HG02759 (cell line): ENCODE data around the gene DCP1B.

Source experiments
- ATAC-seq: cut with Tn5 transposase; IDR thresholded peaks from one replicate; pipeline ENCODE4 v1.9.1; 2021; ENCODE audit warnings: mild to moderate bottlenecking, moderate library complexity; ENCODE audit not compliant: unreplicated experiment

The DCP1B gene

DNA sequence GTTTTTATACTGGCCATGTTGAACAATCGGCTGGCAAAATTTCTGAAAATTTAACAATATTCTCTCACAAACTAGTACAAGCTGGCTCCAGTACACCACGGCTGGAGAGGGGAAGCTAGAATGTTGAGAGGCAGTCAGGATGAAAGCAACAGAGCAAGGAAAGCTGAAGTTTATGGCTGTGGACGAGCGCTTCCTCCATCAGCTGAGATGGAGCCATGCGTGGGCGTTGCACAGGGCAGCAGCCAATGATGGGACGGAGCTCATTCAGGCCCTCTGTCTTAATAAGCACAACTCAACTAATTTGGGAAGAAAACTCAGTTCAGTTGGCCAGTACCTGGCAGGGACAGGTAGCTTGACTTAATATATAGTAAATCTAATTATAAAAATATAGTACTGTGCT lies 14.1 kb upstream of the DCP1B start:
- ATAC-seq = no peak

DNA sequence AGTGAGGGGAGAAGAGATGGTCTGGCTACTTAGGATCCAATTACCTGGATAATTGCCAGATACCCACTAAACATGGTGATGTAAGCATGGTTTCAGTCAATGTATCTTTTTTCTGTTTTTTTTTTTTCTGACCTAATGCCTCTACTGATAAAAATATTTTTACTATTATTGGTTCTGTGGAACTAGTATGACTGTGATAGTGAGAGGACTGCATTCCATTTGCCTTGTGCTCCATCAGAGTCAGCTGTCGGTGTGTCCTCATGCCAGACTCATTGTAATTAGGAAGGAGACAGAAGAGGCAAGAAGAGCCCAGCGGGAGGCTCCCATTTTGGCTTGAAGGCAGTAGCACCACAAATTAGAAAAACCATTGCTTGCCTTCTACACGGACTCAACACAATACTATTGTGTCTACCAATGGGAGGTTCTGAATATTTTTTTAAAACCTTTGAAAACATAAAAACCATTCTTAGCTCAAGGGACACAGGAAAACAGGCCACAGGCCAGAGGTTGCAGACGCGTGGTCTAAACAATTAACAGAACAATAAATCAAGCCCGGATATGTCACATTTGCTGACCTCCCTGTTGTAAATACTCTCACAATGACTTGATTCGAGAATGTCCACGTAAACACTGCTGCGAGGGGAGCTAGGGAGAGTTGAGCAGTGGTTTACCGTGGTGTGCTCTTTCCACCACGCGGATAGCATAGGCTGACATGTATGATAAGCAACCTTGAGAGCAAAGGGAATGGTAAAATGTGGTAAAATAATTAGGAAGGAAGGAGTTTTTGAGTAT lies 13.5 kb upstream of the DCP1B start:
- ATAC-seq = no peak

DNA sequence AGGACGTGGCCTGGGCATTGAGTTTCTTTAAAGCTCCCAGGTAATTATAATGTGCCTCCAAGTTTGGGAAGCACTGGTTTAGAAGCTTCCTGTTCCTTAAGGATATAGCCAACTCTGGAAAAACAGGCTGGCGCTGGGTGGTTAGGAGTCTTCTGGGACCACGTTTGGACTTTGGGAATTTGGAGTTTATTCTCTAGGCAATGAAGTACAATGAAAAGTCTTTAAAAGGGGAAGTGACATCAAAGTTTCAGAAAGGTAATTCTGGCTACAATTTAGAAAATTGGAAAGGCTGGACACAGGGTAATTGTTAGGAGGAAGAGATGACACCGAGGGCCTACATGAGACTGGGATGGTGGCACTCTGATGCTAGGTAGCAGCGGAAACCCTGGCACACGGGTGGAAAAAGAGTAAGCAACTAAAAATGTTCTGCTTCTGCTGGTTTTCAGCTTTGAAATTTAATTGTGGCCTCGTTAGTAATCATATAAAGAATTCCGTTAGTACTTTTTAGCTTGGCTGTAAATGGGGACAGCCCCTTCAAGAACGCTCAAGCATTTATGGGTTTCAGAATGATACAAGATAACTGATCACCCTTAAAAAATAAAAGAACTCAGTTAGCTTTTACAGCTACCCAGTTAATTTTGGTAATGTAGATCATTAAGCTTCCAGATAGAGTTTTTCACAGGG lies 12.7 kb upstream of the DCP1B start:
- no peak for ATAC-seq

DNA sequence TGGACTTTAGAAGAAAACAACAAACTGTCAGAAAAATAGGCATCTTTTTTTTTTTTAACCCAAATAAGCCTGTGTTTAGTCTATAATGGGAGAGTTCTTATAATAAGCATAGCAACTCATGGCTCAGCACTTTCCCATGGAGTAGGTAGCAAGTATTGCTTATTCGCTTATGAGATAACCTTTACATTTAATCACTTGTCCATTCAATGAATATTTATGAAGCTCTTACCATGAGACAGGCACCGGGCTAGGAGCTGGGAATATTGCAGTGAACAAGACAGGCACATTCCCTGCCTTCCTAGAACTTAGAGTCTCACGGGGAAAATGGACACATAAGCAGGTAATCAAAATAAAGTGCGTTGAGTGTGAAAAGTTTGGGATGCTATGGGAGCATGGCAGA lies 10.0 kb upstream of the DCP1B start:
- ATAC-seq = no peak

DNA sequence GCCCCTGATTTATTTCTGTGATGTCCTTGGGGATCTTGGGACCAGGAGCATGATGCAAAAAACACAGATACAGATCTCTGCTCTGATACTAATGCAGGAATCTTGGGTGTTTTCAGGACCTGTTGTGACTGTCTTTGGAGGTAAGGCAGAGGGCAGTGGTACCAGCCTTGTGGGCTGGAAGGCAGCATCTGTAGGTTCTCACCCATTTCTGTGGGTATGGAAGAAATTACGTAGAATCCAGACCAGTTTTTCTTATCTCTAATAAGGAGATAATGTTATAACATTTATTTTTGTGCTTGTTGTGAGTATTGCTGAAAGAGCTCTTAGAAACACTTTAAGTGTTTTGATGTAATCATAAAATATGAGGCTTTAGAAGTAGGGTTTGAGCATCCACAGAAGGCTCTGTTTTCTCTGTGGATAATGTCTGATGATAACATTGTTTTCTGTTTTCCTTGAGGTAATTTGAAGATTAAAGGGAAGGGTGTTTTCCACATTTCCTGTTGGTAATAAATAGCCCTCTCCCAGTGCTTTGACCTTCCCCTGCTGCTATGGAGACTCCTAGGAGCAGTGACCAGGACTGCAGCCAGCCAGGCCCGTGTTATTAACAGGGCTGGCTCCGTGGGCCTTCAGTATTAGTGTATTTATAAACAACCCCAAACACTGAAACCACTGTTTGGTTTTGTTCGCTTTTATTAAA lies 9.4 kb upstream of the DCP1B start:
- no peak for ATAC-seq

DNA sequence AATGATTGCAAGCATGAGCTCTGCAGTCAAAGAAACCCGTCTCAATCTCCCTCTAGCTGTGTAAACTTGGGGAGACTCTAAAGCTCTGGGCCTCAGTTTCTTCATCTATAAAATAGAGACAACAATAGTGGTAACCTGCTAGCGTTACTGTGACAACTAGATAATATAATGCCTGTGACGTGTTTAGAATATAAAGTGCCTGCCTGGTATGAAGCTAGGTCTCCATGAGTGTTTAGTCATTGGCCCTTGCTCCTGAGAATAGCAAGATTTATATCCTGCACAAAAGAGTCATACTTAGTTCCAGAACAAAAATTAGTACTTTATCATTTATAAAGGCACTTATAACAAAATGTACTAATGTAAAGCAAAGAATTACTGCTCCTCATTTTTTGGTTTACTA lies 8.8 kb upstream of the DCP1B start:
- ATAC-seq = no peak

DNA sequence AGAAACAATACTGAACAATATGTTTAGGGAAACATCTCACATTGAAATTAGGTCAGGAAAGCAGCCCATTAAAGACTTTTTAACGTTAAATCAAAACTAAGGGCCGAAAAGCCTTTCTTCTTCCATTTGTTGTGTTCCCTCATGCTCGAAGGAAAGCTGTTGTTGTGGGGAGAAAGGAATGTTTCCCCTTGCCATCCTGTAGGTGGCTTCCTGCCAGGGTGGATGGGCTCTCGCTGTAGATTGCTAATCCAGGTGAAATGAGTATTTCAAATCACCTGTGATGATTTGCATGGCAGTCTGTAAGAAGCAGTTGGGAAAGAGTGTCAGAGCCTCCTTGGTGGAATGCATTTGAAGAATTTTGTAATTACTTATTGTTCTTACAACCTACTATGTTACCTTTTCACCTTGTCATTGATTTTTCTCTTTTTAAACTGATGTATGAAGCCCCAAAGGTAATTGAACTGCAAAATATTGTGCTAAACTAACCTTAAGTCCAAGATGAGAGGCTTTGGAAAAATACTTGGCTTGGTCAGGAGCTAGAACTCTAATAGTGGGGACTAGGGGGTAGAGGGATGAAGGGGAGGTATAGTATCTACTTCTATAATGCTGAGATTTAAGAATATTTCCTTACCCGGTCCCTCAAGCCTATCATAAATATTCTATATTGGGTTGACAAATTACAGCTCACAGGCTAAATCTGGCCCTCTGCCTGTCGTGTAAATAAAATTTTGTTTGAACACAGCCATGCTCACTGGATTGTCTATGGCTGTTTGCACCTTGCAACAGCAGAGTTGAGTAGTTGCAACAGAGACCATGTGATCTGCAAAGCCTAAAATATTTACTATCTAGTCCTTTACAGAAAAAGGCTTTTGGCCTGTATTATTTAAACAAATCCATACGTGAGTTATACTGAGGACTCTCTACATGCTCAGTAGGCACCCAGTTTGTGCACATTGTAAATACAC lies 7.7 kb upstream of the DCP1B start:
- ATAC-seq = no peak

DNA sequence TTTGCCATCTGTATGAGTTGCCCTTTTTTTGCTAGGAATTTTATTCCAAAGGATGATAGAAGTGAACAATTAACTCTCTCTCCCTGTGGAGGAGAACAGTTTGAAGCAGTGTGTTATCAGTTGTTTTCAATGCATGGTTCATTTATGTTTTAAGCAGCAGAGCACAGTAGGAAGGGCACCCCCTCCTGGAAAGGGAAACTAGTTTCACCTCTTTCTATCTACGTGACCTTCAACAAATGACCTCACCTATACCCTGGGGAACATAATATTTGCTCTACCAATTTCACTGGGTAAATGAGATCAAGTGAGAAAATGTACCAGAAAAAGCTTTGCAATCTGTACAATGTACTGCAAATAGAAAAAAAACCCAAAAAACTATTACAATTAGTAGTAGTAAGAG lies 5.4 kb upstream of the DCP1B start:
- ATAC-seq = no peak

DNA sequence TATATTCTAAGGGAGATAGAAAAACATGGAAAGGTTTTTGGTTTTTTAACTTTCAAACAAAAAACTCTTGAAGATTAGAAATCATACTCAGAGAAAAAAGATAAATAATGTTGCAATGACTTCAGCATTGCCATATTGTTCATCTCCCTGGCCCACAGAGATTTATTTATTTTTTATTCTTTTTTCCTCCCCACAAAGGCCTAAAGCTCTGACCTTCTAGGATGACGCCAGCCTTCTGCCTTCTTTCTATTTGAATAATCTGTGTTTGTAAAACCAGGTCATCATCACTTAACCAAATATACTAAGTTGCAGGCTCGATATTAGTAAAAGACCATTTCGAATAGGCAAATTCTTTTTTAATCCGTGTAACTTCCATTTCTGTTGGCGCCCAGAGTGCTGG lies 4.4 kb upstream of the DCP1B start:
- no peak for ATAC-seq

DNA sequence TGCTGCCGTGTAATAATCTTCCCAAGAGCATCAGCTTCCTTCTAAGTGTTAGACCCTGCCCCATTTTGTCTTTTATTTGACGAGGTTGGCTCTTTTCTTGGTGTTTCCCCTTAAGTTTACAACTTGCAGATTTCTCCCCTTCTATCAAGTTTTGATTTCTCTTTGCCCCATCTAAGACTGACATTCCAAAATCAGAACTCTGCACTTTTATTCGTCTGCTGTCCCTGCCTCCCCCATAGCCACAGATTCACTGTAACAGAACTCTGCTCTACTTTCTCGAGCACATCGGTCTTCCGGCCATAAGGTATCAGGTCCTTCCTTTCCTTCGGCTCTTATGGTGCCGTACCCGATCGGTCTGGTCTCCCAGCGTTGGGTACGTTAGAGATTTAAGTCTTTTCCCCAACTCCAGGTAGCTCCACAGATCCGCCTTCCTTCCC lies 563 bp downstream of the DCP1B start:
- peak; percentile 11 for ATAC-seq

DNA sequence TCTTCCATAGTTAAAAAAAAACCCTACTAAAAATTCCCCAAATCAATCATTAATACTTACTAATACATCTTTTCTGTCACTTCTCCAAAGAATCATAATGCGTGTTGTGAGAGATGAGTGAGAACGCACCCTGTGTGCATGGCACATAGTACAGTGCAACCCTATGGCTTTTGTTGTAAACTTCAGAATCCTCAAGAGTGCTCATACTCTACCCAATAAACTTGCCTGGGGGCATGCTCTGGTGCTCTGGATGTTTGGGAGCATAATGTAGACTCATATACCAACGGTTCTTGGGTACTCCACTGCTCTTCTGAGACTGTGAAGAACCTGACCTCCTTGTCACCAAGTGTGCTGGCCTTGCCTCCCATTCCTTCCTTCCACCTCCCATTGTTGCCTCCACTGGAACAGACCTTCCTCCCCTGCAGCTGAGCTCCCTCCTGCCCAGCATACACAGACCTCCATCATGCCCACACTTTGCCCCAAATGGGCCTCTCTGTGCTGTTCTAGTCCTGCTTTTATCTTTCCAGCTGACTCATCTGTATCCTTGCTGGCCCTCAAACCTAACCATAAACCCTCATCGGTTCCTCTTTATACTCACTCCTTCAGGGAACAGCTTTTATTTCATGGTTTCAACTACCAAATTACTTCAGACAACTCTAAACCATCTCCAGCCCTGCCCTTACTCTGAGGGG lies 8.9 kb downstream of the DCP1B start:
- no peak for ATAC-seq

DNA sequence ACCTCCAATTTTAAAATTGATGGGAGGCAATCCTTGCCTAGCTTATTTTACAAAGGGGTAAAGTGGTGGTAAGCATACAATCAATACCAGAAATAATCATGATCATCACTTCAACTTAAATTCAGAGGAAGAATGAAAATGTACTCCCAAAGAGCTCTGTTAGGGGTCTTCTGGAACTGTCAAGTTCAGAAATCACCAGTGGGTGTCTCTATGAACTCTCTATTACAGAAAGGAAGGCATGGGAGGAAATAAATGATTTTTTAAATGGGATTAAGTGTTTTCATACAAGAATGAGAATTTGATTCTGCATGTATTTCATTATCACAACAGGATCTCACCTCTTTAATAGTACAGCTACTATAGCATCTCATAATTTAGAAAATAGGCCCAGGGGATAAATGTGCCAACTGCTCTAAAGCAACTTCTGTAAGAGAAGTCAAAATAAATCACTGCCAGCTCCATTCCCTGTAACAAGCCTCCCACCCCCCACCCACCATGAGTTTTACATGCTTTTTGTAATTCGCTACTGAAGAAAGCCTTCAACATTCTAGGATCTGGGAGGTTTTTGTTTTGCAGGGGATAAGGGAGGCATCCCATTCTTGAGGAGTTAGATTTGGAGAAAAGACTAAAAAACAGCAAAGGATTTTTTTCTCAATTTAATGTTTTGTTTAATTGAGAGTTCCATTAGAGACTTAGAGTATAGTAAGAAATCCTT lies 9.7 kb downstream of the DCP1B start:
- no peak for ATAC-seq

DNA sequence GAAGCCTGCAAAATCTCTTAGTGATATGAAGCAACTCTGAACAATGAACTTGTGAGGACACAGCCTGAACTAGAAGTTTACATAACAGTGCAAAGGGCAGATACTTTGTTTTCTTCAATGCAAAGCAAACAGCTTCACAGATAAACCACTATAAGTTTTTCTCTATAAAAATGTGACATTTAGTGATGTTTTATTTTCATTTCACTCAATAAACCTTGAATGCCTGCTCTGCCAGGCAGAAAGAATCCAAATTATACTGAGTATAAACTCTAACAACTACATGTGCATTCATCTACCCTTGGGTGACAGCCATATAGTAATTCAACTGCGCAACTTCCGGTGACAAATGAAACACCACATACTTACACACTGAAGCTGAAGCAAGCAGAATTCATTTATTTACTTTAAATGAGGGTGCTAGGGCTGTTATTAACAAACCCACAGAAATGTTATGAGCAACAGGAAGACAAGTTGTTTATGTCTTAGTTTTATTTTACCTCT lies 10.3 kb downstream of the DCP1B start:
- ATAC-seq = no peak

DNA sequence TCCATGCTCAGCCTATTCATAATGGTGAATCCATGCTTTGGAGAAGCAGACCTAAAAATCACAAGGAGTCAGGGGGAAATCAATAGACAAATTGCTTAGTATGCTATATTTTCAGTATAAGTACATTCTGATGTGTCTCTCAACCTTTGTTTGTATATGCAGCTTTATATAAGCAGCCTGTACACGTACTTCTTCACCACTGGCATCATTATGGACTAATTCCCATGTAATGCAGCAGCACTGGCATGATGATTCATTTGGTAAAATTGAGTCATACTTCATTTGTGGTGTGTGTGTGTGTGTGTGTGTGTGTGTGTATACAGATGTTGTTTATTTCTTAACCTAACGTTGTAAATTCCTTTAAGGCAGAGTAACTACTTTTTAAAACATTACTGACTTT lies 10.9 kb downstream of the DCP1B start:
- ATAC-seq = no peak

DNA sequence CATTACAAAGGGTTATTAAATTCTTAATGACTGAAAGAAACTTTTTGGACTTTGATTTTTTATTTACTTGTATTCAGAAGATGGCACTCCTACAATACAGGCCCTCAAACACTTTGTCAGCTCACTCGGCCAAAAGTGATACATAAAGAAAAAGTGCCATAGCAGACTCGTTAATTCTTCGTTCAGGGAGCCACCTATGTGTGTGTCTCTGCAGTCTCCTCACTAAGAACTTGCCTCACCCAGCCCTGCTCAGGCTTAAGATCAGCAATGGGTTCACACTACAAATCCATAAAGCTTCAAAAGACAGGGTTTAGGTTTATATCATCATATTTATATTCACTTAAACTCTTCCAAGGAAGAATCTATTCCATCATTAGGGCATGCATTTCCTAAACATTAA lies 11.5 kb downstream of the DCP1B start:
- ATAC-seq = no peak

DNA sequence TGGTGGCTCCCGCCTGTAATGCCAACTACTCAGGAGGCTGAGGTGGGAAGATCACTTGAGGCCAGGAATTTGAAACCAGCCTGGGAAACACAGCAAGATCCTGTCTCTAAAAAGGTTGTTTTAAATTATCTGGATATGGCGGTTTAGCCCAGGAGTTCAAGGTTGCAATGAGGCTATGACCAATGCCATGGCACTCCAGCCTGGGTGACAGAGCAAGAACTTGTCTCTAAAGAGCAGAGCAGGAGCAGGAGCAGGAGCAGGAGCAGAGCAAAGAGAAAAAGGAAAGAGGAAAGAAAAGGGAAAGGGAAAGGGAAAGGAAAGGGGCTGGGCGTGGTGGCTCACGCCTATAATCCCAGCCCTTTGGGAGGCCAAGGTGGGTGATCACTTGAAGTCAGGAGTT lies 15.1 kb downstream of the DCP1B start:
- no peak for ATAC-seq

DNA sequence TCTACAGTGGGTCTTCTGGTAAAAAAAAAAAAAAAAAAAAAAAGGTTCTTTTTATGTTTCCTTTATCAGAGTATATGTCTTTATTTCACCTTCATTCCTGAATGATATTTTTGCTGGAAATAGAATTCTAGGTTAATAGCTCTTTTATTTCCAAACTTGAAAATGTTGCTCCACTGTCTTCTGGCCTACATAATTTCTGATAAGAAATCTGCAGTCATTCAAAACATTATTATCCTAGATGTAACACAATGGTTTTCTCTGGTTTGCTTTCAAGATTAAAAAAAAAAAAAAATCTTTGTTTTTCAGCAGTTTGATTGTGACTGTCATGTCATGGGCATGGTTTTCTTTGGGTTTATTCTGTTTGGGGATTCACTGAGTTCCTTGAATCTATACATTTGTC lies 19.5 kb downstream of the DCP1B start:
- no peak for ATAC-seq

DNA sequence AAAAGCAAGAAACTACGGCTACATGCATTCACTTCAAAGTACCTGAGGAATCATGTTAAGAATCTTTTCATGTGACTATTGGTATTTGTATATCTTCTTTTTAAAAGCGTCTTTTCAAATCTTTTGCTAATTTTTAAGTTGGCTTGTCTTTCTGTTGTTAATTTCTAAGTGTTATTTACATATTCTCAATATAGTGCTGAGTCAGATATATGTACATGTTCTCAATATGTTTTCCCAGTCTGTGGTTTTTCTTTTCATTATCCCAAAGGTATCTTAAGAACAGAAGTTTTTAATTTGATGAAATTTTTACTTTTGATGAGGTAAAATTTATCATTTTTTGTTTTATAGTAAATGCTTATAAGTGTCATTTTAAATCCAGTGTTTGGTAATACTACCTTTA lies 24.0 kb downstream of the DCP1B start:
- ATAC-seq = no peak

DNA sequence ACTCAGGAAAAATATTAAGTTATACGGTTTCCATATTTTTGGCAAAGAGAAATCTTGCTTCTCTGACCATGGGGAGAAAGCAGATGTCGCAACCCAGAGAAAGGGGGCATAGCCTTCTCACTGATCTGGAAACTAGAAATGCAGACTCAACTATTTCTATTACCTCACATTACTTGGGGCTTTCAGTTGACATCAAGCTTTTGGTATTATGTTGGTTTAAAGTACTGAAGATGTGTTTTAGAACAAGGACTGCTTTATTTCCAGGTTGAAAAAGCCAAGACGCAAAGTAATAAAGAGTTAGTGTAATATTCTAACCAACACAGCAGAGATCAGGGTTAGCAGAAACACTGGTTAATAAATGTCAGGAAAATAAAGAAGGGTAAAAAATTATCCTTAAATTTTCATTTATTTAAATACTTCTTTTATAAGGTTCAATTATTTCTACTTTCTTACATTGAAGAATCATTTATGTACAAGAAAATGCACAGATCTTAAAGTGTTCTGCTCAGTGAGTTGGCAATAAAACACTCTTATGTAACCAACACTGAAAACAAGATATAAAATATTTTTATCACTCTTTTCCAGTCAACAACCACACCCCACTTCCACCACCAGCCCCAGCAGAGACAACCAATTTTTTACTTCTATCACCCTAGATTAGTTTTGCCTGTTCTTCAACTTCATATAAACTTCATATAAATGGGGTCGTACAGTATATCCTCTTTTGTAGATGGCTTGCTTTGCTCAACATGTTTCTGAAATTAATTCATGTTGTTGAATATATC lies 26.0 kb downstream of the DCP1B start:
- no peak for ATAC-seq
